ENCODE measurements around the gene SPRR5.

SPRR5 gene, protein sequence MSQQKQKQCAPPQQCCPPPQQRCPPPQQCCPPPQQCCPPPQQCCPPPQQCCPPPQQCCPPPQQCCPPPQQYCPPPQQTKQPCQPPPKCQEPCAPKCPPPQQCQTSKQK

DNA sequence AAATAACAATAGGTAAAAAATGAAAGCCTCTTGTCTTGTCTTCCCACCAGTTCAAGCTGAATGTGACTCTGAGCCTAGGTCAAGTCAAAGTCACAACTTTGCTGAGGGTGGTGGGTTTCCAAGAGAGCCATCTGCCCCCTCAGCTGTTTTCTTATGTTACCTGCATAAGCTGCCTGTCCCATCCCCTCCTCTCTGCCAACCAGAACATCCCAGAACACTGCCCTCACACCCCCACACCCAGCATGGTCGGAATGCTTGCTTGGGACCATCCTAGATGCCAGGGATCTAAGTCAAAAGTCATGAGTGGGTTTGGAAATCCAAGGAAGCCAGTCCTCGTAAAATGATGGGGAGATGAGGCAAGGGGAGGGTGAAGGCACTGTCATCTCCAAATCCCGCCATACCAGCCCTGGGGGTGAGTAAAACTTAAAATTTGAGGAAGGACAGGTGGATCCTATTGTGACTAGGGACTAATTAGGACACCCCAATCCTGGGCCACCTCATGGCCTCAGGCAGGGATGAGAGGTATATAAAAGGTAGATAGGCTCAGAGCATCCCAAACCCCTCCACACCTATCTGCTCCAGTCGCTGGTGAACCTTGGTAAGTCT lies at the start of gene SPRR5:
Gene SPRR5, plus strand, starts transcription at position 556 of the 606 bp plus-strand sequence. CDS start 1,349 bp downstream, outside the sequence.
- intact Hi-C loops (cut with DNase I) = no loop called here
- no peak for DNase-seq

DNA sequence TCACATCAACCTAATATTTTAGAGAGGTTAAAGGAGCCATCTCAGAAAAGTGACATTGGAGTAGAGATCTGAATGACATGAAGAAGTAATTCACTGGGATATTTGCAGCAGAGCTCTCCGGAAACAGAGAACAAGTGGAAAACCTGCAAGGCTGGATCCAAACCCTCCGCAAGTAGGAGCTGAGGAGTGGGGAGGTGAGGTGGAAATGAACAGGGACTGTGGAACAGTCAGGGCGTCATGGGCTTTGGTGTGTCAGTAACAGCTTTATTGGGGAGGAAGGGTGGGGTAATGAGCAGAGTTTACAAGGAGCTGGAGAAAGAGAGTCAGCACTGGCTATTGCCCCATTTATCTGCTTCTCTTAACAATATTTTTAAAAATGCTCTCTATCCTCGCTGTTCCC lies 48.0 kb upstream of the SPRR5 start:
- intact Hi-C loops (cut with DNase I) = no loop called here
- DNase-seq = no peak

DNA sequence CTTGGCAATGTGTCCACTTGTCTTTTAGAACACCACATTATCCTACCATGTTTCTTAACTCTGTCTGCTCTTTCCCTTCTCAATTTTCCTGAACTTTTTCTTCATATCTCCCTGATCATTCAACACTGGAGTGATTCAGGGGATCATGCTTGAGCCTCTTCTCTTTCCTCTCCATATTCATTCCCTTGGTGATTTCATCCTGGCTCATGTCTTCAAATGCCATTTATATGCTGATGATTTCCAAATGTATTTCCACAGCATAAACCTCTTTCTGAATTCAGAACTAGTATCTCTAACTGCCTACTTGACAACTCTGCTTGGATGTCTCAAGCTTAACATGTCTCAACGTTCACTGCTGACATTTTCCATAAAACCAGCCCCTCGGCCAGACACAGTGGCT lies 47.1 kb upstream of the SPRR5 start:
- intact Hi-C loops (cut with DNase I) = no loop called here
- no peak for DNase-seq

DNA sequence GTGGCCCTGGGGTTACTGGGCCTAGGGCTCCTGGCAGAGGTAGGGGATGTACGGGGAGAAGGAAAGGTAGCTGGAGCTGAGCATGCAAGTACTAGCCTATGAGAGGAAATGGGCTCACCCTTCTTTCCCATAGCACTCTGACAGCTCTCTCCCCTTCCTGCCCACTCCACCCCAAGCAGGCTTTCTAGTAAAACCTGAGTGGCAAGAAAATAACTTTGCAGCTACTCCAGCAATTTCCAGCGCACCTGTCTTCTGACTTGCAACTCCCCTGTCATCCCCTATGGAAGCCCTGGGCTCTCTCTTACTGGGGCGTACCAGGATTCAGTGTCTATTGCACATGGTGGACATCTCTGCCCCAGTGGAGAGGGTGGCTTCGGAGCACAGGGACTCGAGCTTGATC lies 45.4 kb upstream of the SPRR5 start:
- DNase-seq = no peak
- intact Hi-C loops (cut with DNase I) = no loop called here

DNA sequence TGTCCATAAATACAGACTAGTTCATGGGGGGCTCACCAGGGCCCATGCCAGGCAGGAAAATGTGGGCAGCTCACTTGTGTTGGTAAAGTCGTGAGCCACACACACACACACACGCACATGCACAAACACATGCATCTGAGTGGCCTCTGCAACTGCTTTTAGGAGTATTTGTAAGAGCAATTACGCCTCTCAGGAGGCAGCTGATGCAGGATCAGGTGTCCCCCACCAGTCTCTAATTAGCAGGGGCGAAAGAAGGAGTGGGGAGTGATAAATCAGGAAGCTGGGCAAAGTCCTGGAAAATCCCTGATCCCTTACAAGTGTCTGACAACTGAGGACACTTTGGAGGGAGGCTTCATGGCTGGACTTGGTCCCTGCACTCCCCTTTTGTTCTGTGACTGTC lies 44.4 kb upstream of the SPRR5 start:
- intact Hi-C loops (cut with DNase I) = no loop called here
- DNase-seq = no peak

DNA sequence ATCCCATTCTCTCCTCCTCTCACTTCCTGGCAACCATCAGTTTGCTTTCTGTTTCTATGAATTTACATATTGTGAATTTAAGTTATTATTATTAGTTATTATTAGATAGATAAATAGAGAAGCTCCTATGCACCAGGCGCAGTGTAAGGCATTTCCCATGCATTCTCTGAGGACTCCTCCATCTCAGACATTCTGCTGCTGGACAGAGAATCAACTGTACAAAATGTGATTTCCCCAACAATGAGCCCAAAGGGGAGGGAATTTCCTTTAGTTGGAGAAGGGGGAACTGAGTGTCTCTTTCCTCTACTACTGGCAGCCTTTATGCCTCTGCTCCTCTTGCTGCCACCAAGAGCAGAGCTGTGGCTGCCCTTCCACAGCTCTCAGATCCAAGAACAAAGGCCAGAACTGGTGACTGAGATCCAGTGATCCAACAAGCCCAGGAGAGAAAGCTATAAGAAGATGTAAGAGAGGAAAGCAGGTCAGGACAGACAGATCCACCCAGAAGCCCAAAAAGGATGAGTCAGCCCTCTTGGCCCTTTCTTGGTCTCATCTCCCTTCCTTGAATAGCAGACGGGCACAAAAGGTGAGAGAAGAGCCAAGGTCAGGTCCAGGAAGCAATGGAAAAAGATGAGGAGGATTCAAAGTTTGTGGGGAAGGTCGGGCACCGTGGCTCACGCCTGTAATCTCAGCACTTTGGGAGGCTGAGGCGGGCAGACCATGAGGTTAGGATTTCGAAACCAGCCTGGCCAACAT lies 42.1 kb upstream of the SPRR5 start:
- intact Hi-C loops (cut with DNase I) = no loop called here
- no peak for DNase-seq

DNA sequence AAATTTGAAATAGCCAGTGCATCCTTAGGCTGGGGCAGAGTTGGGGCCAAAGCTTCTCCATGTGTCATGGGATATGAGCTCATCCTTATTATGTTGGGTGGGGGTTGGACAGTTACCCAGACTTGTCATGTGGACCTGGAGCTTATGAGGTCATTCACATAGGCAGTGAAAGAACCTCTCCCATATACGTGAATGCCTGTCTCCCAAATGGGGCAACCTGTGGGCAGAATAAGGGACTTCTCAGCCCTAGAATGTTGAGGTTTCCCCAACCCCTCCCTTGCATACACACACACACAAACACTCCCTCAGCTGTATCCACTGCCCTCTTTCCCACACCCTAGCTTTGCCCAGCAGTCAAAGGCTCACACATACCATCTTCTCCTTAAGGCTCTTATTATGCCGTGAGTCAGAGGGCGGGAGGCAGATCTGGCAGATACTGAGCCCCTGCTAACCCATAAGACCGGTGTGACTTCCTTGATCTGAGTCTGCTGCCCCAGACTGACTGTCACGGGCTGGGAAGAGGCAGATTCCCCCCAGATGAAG lies 40.9 kb upstream of the SPRR5 start:
- no peak for DNase-seq
- intact Hi-C loops (cut with DNase I) = no loop called here

DNA sequence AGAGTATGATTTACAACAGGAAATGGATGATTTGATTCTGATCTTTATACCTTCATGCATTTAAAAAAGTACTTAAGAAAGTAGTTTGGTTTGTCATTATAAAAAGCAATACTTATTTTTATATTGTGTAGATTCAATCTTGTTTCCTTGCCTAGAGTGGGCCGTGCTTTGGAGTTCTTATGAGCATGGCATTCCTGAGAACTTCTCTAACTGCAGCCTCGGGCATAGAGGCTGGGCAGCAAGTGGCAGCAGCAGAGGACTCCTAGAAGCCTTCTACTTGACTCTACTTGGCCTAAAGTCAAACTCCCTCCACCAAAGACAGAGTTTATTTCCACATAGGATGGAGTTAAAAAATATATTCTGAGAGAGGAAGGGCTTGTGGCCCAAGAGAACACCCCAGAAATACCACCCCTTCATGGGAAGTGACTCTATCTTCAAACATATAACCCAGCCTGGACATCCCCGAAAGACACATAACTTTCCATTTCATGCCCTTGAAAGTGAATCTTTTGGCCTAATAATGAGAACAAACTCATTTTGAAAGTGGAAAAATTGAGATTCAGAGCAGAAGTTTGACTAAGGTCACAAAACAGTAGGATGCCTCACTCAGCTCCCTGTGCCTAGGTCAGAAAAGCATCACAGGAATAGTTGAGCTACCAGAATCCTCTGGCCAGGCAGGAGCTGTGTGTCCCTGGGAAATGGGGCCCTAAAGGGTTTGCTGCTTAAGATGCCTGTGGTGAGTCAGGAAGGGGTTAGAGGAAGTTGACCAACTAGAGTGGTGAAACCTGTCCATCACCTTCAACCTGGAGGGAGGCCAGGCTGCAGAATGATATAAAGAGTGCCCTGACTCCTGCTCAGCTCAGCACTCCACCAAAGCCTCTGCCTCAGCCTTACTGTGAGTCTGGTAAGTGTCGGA lies 39.1 kb upstream of the SPRR5 start, which contains the start of gene IVL:
Gene IVL, plus strand, starts transcription at position 861 of the 916 bp plus-strand sequence. CDS start 1,252 bp downstream, outside the sequence.
- intact Hi-C loops (cut with DNase I) = no loop called here
- DNase-seq = no peak

DNA sequence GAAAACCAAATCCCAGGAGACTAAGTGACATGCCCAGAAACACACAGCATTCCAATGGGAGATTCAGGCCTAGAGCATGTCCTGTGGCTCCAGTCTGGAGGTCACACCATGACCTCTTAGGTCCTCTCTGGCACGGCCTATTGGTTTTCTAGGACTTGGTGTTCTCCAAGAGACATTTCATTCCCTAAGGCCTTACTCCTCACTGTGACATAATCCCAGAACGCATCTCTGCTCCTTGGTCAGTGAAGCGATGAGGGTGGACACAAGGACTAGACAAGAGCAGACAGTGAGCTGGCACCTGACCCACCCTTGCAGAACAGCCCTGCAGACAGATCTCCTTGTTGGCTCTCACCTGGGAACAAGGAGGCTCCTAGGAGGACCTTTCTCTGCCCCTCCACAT lies 37.8 kb upstream of the SPRR5 start:
- intact Hi-C loops (cut with DNase I) = no loop called here
- no peak for DNase-seq

DNA sequence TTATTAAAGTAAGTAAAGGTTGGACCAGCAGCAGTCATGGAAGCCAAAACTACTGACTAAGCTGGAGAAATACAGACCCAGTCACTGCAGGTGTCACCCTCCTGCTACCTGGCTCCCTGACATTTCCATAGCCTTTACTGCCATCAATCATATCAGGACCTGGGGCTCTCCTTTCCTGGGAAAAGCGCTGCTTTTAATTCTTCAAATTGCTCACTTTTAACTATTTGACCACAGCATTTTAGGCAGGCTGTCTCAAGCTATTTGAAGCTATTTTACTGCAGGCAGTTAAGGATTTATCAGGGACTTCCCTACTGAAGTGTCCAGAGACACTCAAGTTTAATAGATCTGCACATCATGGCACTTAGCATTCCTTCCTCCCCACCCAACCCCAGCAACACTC lies 34.5 kb upstream of the SPRR5 start:
- intact Hi-C loops (cut with DNase I) = no loop called here

DNA sequence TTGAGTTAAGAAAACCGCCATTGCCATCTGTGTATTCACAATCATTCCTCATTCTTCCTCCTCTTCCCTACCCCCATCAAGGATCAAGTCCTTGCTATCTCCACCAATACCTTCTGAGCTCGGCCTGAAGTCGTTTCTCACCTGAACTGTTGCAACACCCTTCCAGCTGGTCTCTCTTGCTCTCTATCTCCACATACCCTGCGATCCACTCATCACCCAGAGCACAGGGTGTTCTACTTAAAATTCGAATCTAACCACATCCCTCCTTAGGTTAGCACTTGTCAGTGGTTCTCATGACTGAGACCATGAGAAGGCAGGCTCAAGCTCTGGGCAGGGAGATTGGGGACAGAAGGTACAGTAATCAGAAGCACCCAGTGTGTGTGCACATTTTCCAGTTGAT lies 34.1 kb upstream of the SPRR5 start:
- no peak for DNase-seq
- intact Hi-C loops (cut with DNase I) = no loop called here

More for the DNA sequence above, 34.5 kb upstream of the SPRR5 start:
- no peak for DNase-seq

DNA sequence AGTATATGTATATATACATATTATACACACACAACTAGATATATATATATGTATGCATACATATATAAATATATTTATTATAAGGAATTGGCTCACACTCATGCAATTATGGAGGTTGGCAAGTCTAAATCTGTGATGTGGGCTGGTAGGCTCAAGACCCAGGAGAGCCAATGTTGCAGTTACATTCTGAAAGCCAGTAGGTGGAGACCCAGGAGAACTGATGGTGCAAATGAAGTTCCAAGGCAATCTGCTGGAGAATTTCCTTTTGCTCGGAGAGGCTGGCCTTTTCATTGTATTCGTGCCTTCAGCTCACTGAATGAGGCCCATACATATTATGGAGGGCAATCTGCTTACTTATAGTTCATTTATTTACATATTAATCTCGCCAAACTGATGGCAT lies 29.2 kb upstream of the SPRR5 start:
- intact Hi-C loops (cut with DNase I) = no loop called here
- DNase-seq = no peak

DNA sequence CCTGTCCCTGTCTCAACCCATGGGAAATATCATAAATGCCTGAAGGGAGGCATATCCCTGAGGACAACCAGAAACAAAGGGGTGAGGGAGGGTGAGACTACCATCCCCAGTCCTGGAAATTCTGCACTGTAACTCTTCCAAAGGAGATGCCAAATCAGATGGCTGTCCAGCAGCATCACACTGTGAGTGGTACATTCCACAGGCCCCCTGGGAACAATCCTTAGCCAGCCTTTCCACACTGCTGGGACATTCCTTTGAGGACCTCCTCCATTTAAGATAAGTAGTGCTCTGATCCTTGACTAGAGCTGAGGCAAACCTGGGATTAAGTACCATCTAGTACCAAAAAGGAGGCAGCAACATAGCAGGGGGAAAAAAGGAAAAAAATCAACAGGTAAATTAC lies 27.9 kb upstream of the SPRR5 start:
- intact Hi-C loops (cut with DNase I) = no loop called here
- no peak for DNase-seq

DNA sequence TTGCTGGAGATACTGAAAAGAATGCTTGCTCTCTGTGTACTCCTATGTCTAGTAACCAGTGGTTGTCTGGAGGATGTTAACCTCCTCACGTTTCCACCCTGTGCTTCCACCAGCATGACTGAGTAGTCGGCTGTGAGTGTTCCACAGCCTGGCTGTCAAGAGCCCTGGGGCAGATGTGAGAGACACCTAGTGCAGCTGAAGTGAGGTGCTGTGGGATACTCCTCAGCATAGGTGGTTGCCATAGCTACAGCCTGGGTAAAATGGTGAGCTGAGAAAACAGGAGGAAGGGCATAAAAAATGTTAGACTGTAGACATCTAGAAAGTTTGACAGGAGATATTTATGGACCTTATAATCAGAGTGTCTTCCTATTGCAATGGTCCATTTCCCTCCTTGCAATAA lies 22.8 kb upstream of the SPRR5 start:
- intact Hi-C loops (cut with DNase I) = no loop called here
- DNase-seq = no peak

DNA sequence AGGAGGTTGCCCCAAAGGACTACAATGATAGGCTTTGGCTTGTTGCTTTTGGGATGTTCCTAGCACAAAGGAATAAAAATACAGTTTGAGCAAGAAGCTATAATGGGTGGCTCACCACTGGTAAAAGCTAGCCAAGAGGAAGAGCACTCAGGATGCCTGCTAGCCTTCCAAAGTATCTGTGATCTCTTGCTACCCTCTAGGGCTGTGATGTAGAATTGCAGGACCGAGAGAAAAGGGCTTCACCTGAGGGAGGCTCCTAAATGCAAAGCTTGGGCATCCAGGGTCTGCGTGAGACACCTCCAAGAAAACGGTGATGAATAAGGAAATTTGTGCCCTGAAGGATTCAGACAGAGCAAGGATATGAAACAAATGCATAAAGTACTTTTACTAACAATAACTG lies 20.9 kb upstream of the SPRR5 start:
- no peak for DNase-seq
- intact Hi-C loops (cut with DNase I) = no loop called here

DNA sequence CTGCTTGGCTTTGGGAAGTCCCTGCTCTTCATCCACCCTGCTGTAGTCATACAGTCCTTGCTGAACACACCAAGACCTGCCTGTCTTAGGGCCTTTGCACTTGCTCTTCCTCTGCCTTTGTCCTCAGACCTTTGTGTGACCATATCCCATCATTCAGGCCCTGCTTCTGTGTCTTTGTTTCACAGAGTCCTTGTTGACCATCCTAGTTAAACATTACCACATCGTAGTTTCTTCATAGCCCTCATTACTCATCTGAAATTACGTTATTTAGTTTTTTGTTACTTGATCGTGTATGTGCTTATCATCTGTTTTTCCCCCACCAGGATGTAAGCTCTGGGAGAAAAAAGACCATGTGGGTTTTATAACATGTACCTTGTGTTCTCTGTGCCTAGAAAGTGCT lies 18.3 kb upstream of the SPRR5 start:
- intact Hi-C loops (cut with DNase I) = no loop called here
- no peak for DNase-seq

DNA sequence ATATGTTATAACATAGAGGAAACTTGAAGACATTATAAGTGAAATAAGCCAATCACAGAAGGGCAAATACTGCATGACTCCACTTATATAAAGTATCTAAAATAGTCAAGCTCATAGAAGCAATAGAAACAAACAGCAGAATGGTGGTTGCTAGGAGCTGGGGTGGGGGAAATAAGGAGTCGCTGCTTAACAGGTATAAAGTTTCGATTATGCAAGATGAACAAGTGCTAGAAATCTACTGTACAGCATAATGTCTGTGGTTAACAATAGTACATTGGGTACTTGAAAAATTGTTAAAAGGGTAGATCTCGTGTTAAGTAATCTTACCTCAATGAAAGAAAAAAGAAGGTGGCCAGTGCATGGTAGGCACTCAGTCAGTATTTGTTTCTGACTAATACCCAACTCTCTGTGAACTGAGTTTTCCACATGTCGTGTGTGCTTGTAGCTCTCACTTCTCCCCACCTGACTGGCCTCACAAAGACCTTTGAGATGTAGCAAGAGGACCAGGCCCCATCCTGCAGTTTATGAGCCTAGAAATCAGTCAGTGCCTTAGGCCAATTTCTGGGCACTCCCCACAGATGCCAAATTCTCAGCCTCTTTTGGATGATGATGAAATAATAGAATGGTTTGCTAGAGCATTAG lies 14.7 kb upstream of the SPRR5 start:
- no peak for DNase-seq
- intact Hi-C loops (cut with DNase I) = no loop called here

DNA sequence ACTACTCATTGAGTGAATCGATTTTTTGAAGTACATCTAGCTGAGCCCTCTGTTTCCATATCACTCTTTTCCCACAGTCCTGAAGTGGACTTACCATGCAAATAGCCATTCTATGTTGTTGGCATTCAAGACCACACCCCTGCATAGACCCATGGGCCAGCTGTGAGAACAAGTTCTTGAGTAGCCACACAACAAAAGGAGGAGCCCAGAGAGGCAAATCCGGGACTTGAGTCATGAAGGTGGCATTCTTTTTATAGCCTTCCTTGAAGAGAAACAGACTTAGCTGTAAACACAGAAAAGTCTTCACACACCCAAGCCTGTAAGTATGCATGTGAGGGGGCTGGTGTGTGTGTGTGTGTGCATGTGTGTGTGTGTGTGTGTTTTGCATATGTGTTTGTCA lies 13.8 kb upstream of the SPRR5 start:
- no peak for DNase-seq
- intact Hi-C loops (cut with DNase I) = no loop called here

DNA sequence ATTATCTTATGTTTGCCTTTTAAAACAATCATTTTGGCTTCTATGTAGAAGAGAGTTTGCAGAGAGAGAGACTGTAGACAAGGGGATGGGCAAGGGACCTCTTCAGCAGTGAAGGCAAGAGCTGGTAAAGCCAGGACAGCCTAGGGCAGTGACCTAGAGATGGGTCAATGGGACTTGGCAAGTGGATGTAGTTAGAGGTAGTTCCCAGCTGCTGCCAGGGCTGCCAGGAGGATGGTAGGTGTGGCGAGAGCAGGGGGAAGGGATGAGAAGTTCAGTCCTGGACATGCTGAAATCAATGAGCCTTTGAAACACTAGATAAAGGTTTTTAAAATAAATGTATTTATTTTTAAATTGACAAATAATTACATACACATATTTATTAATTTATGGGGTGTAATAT lies 6.4 kb upstream of the SPRR5 start:
- intact Hi-C loops (cut with DNase I) = no loop called here
- DNase-seq = no peak

DNA sequence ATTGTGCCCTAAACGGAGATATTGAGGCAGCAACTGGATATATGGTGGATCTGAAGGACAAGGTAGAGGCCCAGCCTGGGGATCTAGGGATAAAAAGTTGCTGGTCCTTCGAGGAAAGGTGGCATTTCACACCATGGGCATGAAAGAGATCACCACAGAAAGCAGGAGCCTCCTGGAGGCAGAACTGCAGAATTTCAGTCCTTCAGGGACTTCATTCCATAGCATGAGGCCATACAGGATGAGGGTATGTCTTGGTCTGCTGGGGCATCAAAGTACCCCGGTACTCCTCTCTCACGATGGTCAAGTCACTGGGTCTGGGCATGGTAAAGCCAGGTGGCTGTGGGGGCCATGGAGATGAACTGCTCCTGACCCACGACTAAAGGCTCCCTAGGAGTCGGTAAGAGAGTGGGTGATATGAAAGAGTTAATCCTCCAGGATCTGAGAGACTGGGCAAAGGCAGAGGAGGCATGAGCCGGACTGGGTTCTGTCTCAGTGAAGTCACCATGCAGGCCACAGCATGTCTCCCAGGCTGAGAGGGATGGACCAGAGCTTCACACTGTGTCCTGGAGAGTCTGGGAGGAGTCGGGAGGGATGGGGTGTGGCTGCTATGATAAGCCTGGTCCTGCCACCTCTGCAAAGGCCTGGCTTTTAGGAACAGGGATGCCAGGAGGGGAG lies 5.8 kb upstream of the SPRR5 start:
- intact Hi-C loops (cut with DNase I) = no loop called here
- DNase-seq = no peak

Measured in posterior cingulate gyrus (tissue), 11 donors.